Sigmoid colon (tissue), 4 donors: ENCODE results near the gene PIP4K2A.

Experiments used
- CTCF ChIP-seq, 4 experiments: fragments of 450-650 bp in 3 of 4; fragments of 200-600 bp in 1 of 4; IDR thresholded peaks; one replicate each; pipeline ENCODE4 v1.5.1; 2016 to 2019; ENCODE audit warnings: antibody characterized with exemption in 4 of 4, mild to moderate bottlenecking in 3 of 4, moderate library complexity in 2 of 4
- POLR2A ChIP-seq, 2 donors: fragments of 450-650 bp; IDR thresholded peaks; one replicate each; pipeline ENCODE4 v1.6.1; 2016; ENCODE audit warnings: antibody characterized with exemption in 2 of 2, mild to moderate bottlenecking in 2 of 2, moderate library complexity in 2 of 2
- POLR2AphosphoS5 ChIP-seq, 4 donors: sonication (generic); formaldehyde crosslinking; IDR thresholded peaks; one replicate each; pipeline ENCODE4 v1.6.1; 2017; ENCODE audit warnings: antibody characterized with exemption in 4 of 4

- TF ChIP-seq CTCF (IDR thresholded peaks at IDR 0.05) (no peak), POLR2A (IDR thresholded peaks at IDR 0.05) (no peak), POLR2AphosphoS5 (IDR thresholded peaks at IDR 0.05) (no peak)
Measured at GRCh38 chr10:22631185-22631584, 83.2 kb downstream of the PIP4K2A start.
